ENCODE data around the gene ANKRD11.

- TF ChIP-seq SUZ12 (IDR thresholded peaks at IDR 0.05; ENCODE audit: extremely low read depth, insufficient read depth, insufficient read length) (no peak), ZNF274 (IDR thresholded peaks at IDR 0.05; ENCODE audit: low read depth, low read length) (no peak), YY1 (IDR thresholded peaks at IDR 0.05; ENCODE audit: insufficient read depth, insufficient read length) (no peak)
Measured at GRCh38 chr16:89398924-89399323, 91.4 kb downstream of the ANKRD11 start.
